Heart right ventricle (tissue), 16 donors: ENCODE measurements around the gene PDLIM4. TPM values are rescaled to one million over a fixed set of nuclear protein-coding genes. Genes with fewer than 3 reads are reported as not detected.

ENCODE experiments used
- ATAC-seq, 8 donors: fragments of 200-7000 bp; cut with Tn5 transposase; one replicate each; pipeline ENCODE4 v1.9.1; 2020; ENCODE audit warnings: mild to moderate bottlenecking in 8 of 8, moderate library complexity in 8 of 8, moderate number of reproducible peaks in 1 of 8
- DNase-seq, 2 donors: peaks; one replicate each; pipeline ENCODE4 v3.0.0-alpha.2; 2020
- H3K27ac ChIP-seq, 10 donors: fragments of 200-600 bp; sonication (generic) in 2 of 10; one replicate each; pipeline versions ENCODE4 v1.5.0 to v1.8.0; 2020 to 2022; ENCODE audit warnings: mild to moderate bottlenecking in 3 of 10
- H3K27me3 ChIP-seq, 7 donors: fragments of 200-600 bp; one replicate each; pipeline ENCODE4 v1.8.0; 2021 to 2022; ENCODE audit warnings: mild to moderate bottlenecking in 2 of 7
- H3K36me3 ChIP-seq, 9 donors: fragments of 200-600 bp; sonication (generic) in 1 of 9; one replicate each; pipeline versions ENCODE4 v1.5.0 to v1.8.0; 2020 to 2022; ENCODE audit warnings: mild to moderate bottlenecking in 2 of 9
- H3K4me1 ChIP-seq, 9 donors: fragments of 200-600 bp; sonication (generic) in 1 of 9; one replicate each; pipeline versions ENCODE4 v1.5.0 to v1.8.0; 2020 to 2022; ENCODE audit warnings: mild to moderate bottlenecking in 4 of 9
- H3K4me3 ChIP-seq, 10 donors: fragments of 200-600 bp; sonication (generic) in 2 of 10; one replicate each; pipeline versions ENCODE4 v1.5.0 to v1.8.0; 2020 to 2022; ENCODE audit warnings: mild to moderate bottlenecking in 7 of 10, moderate library complexity in 2 of 10
- H3K9me3 ChIP-seq, 11 donors: fragments of 200-600 bp in 10 of 11; sonication (generic) in 2 of 11; one replicate each; pipeline versions ENCODE4 v1.5.0 to v1.8.0; 2013 to 2022; ENCODE audit warnings: mild to moderate bottlenecking in 2 of 11, control low read depth in 1 of 11, moderate library complexity in 1 of 11
- CTCF ChIP-seq, 9 donors: fragments of 200-600 bp; sonication (generic) in 2 of 9; IDR thresholded peaks; one replicate each; pipeline versions ENCODE4 v1.5.0 to v1.8.0; 2021 to 2022; ENCODE audit warnings: antibody characterized with exemption in 9 of 9, mild to moderate bottlenecking in 5 of 9, moderate library complexity in 1 of 9
- WGBS, 2 donors: extraction: QIAGEN DNeasy Blood & Tissue Kit; methylation state at CpG; one replicate each; pipeline ENCODE4 v1.1.7; 2013; ENCODE audit warnings: inconsistent platforms in 1 of 2; 5-methylcytosine and 5-hydroxymethylcytosine counted together
- intact Hi-C, 10 donors: fragments of 100-400 bp; cut with DNase I; formaldehyde crosslinking; loops; one replicate each; pipeline versions ENCODE4 v1.11.1 to v1.14.2; 2022
- polyA plus RNA-seq, 2 donors: library from polyadenylated mRNA; stranded (reverse); fragments of 200-250 nt; gene quantifications; one replicate each; pipeline ENCODE4 v1.2.3, GENCODE V29; 2013
- total RNA-seq, 10 donors: library from RNA; stranded (reverse); fragmentation: NEBNext Ultra II Directional in 3 of 10; extraction: Animal tissue kit (Norgen Biotek cat#: 25700) in 3 of 10; gene quantifications; one replicate each; pipeline versions ENCODE4 v1.2.1 to v1.2.4, GENCODE V29; 2021 to 2023
- donor health status: Arrhythmogenic right ventricular cardiomyopathy.
- donor health status: ischemic (EF 13 %, LVEDD 7.1; RV severe dilation, severe dysfunction).
- donor health status: healthy with polysubstance abuse.
- donor health status: DM: no; HTN: yes; CAD: no.
- donor health status: DM: no; HTN: no; CAD: no.
- donor health status: ischemic (EF 25% LVEDD 6.9; RV normal size, moderate dysfunction).
- donor health status: ischemic (EF 25% LVEDD 5.7; RV mildly dilated, moderate dysfunction).
- donor health status: healthy.
- donor health status: DM: yes; HTN: yes; CAD: no.
- donor health status: Ischemic cardiomyopathy.
- donor health status: ischemic (EF 35%, LVEDD 5.7; RV mildly dilated, moderate dysfunction).
- donor health status: nonischemic (EF 11% LVEDD 7.7; RV severe dilation, severe dysfunction).
- donor health status: DM: yes; HTN: yes; CAD: no.
- donor health status: PGD.
- donor health status: ischemic (EF 29% LVEDD 5.4; RV normal size, mild dysfunction).
- donor health status: nonischemic (EF 23%, LVEDD 6.1; RV moderate dilation, normal function).

PDLIM4 gene
- total and polyA plus RNA-seq, 12 donors: 2.1 to 15.3 (median 3.6) TPM

GRCh38 chr5:132272311-132273210 lies 15.1 kb downstream of the PDLIM4 start:
- peak in 1 of 2 donors; percentile 60 for DNase-seq
- ATAC-seq: peak in 7 of 8 donors; percentile 23 to 57 (median 51)
- Histone ChIP-seq H3K27me3 (no peaks in the 10 kb centered on the region), H3K4me3 (peak overlapping the region in 2 of 10 donors; percentile 11 to 20), H3K4me1 (peaks cover 0 to 15% (median 0%) of the 10 kb centered on the region in 9 donors), H3K36me3 (no peaks in the 10 kb centered on the region), H3K27ac (no peak overlapping the region), H3K9me3 (no peaks in the 10 kb centered on the region)
- TF ChIP-seq CTCF (IDR thresholded peaks at IDR 0.05): peak; percentile 72 to 91 (median 86)
- intact Hi-C loops: loop anchor here in 3 of 10 donors (5.0 to 10.0 kb wide), 4 partner anchors 35 to 232 kb away; no protein-coding TSS in a partner anchor
- WGBS, 2 donors: 56 to 60% methylated on average over 37 of the region's 37 CpGs

GRCh38 chr5:132273631-132274030 lies 16.1 kb downstream of the PDLIM4 start:
- Histone ChIP-seq H3K27ac (no peak overlapping the region), H3K36me3 (no peaks in the 10 kb centered on the region), H3K27me3 (no peaks in the 10 kb centered on the region), H3K9me3 (no peaks in the 10 kb centered on the region), H3K4me3 (no peak overlapping the region), H3K4me1 (peaks cover 0 to 15% (median 0%) of the 10 kb centered on the region in 9 donors)
- no peak for DNase-seq
- intact Hi-C loops: loop anchor here in 3 of 10 donors (5.0 to 10.0 kb wide), 4 partner anchors 36 to 231 kb away; no protein-coding TSS in a partner anchor
- no peak for TF ChIP-seq CTCF (IDR thresholded peaks at IDR 0.05)
- 79 to 93% methylated on average over 2 of the region's 2 CpGs for WGBS, 2 donors
- no peak for ATAC-seq

GRCh38 chr5:132274050-132274792 lies 16.7 kb downstream of the PDLIM4 start:
- H3K9me3 ChIP-seq: no peaks in the 10 kb centered on the region
- no peaks in the 10 kb centered on the region for H3K27me3 ChIP-seq
- no peaks in the 10 kb centered on the region for H3K36me3 ChIP-seq
- ATAC-seq (no peak), DNase-seq (no peak)
- peaks cover 0 to 13% (median 0%) of the 10 kb centered on the region in 9 donors for H3K4me1 ChIP-seq
- TF ChIP-seq CTCF (IDR thresholded peaks at IDR 0.05): no peak
- H3K4me3 ChIP-seq: no peak overlapping the region
- no peak overlapping the region for H3K27ac ChIP-seq
- intact Hi-C loops: loop anchor here in 3 of 10 donors (5.0 to 10.0 kb wide), 4 partner anchors 37 to 231 kb away; no protein-coding TSS in a partner anchor
- WGBS, 2 donors: 94 to 95% methylated on average over 14 of the region's 14 CpGs
